Activated CD4-positive, alpha-beta memory T cell treated with anti-CD3 and anti-CD28 coated beads, Interleukin-2, amount 10 ng/mL, durations not matched to agents 7 days and 5 days (primary cell): ENCODE data around the gene OR6C75. TPM values are rescaled to one million over a fixed set of nuclear protein-coding genes. Genes with fewer than 3 reads are reported as not detected.
"Not testable (repeated sequence)": the region's sequence is repeated elsewhere in the genome, so short reads cannot be mapped to it uniquely, and the experiment has no call there.

Source experiments
- CTCF ChIA-PET: fragments of 350-600 bp; sonication (Branson Sonifier 250); formaldehyde crosslinking; loops from one replicate; lab custom pipeline; 2021; ENCODE audit warnings: antibody characterized with exemption, inconsistent platforms; lab: Charles Lee
- POLR2A ChIA-PET: fragments of 350-600 bp; sonication (Branson Sonifier 250); formaldehyde crosslinking; loops from one replicate; lab custom pipeline; 2021; ENCODE audit warnings: antibody characterized with exemption; lab: Charles Lee
- DNase-seq: peaks from one replicate; pipeline ENCODE4 v3.0.0-alpha.2; 2020
- H3K27ac Mint-ChIP-seq: one replicate; pipeline ENCODE4 v1.8.0; 2021; ENCODE audit warnings: mild to moderate bottlenecking, mixed read lengths
- H3K27me3 Mint-ChIP-seq: one replicate; pipeline ENCODE4 v1.8.0; 2021; ENCODE audit warnings: mixed read lengths
- H3K36me3 Mint-ChIP-seq: one replicate; pipeline ENCODE4 v1.8.0; 2021; ENCODE audit warnings: low read depth, mixed read lengths
- H3K4me1 Mint-ChIP-seq: one replicate; pipeline ENCODE4 v1.8.0; 2021; ENCODE audit warnings: mixed read lengths
- H3K4me3 Mint-ChIP-seq: one replicate; pipeline ENCODE4 v1.8.0; 2021; ENCODE audit warnings: mild to moderate bottlenecking, mixed read lengths
- H3K9me3 Mint-ChIP-seq: one replicate; pipeline ENCODE4 v1.8.0; 2021; ENCODE audit warnings: mixed read lengths
- total RNA-seq, 2 experiments: library from RNA; stranded (reverse); gene quantifications; one replicate each; pipeline ENCODE4 v1.2.3, GENCODE V29; 2021

OR6C75 gene
- total RNA-seq, result not detected

DNA sequence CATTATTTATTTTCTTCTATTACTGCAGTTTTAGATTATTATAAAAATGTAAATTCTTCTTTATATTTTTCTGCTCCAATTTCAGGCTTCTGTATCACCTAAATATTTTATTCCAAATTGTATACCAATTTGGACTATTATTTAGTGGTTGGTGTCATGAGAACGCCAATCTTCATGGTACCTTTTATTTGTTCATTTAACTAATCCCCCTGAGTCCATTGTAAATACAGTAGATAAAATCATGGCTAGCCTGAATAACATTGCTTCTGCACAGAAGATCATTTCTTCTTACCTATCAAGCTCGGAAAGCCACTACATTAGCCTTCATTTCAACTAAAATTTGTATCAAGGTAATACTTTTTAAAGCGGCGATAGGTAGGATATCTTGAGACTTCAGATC is at the start of gene OR6C75:
Gene OR6C75, plus strand, starts transcription at position 301 of the 400 bp plus-strand sequence. CDS start 2,136 bp downstream, outside the sequence.
- no peak within 1 kb of the TSS for H3K4me3 Mint-ChIP-seq
- ChIA-PET CTCF (no interaction called here), POLR2A (no interaction called here)
- DNase-seq, result no peak
- no peak within 1 kb of the TSS for H3K27ac Mint-ChIP-seq
- peaks cover 20% of the 10 kb centered on the region for H3K27me3 Mint-ChIP-seq
- H3K36me3 Mint-ChIP-seq, result no peaks in the 10 kb centered on the region
- no peaks in the 10 kb centered on the region for H3K4me1 Mint-ChIP-seq
- H3K9me3 Mint-ChIP-seq, result no peaks in the 10 kb centered on the region

- Mint-ChIP-seq H3K4me3 (no peak within 1 kb of the TSS), H3K4me1 (no peaks in the 10 kb centered on the region), H3K9me3 (no peaks in the 10 kb centered on the region), H3K27ac (no peak within 1 kb of the TSS), H3K27me3 (peaks cover 7% of the 10 kb centered on the region), H3K36me3 (no peaks in the 10 kb centered on the region)
- POLR2A ChIA-PET, result no interaction called here
- DNase-seq, result no peak
- CTCF ChIA-PET, result no interaction called here
These were observed 48.7 kb upstream of the OR6C75 start, which contains the start of gene OR6C1 for GRCh38 chr12:55314043-55314442. Gene OR6C1 (plus strand): TSS chr12:55314343. CDS start chr12:55320600, 6,257 bp downstream.

DNA sequence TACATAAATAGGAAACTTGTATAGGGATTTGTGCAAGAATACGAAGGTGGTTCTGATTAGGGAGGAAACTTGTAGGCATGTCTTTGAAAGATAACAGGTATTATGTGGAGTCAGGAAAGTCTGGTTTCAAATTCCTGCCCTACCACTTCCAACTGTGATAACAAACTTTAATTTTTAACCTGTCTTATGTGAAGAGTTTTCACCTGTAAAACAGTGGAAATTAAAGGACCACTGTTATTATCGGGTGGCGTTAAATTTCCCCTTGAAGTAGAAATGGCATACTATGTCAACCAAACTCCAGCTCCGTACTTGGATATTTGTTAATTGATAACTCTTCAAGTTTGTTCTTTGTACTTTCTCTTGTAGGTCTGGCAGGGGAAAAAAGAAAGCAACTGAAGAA is 42.6 kb upstream of the OR6C75 start:
- Mint-ChIP-seq H3K9me3 (no peaks in the 10 kb centered on the region), H3K27ac (no peak overlapping the region), H3K36me3 (no peaks in the 10 kb centered on the region), H3K27me3 (no peaks in the 10 kb centered on the region), H3K4me1 (no peaks in the 10 kb centered on the region), H3K4me3 (no peak overlapping the region)
- CTCF ChIA-PET, result no interaction called here
- POLR2A ChIA-PET, result no interaction called here
- DNase-seq, result no peak

- DNase-seq, H3K27me3 Mint-ChIP-seq, H3K4me1 Mint-ChIP-seq, H3K27ac Mint-ChIP-seq, POLR2A ChIA-PET, H3K9me3 Mint-ChIP-seq, H3K36me3 Mint-ChIP-seq, CTCF ChIA-PET, H3K4me3 Mint-ChIP-seq: not testable (repeated sequence)
These were observed 37.0 kb upstream of the OR6C75 start for GRCh38 chr12:55325801-55326200.

DNA sequence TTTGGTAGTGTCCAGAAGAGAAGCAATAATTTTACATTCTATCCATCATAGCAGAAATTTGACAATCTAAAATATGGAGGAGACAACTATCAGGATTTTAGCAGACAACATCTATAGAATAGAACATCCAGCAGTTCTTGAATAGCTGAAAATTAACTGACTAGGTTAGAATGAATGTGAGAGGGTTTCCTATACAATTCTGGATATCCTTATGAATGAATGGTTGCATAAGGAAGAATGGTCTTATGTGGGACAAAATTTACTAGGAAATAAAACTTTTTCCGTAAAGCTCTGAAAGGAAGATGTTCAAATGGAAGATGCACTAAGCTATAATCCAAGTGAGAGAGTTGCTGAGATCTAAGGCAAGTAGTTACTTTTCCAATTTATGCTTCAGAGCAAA is 32.3 kb upstream of the OR6C75 start, which contains the start of gene OR6C3:
Gene OR6C3, plus strand, starts transcription at position 301 of the 400 bp plus-strand sequence. CDS start 955 bp downstream, outside the sequence.
- H3K27ac Mint-ChIP-seq, result no peak within 1 kb of the TSS
- H3K4me1 Mint-ChIP-seq, result no peaks in the 10 kb centered on the region
- ChIA-PET POLR2A (no interaction called here), CTCF (no interaction called here)
- H3K9me3 Mint-ChIP-seq, result no peaks in the 10 kb centered on the region
- DNase-seq, result no peak
- H3K4me3 Mint-ChIP-seq, result no peak within 1 kb of the TSS
- H3K27me3 Mint-ChIP-seq, result peaks cover 4% of the 10 kb centered on the region
- H3K36me3 Mint-ChIP-seq, result no peaks in the 10 kb centered on the region

GRCh38 chr12:55336002-55336401 is 26.8 kb upstream of the OR6C75 start:
- no peak overlapping the region for H3K4me3 Mint-ChIP-seq
- no peaks in the 10 kb centered on the region for H3K36me3 Mint-ChIP-seq
- no peak for DNase-seq
- CTCF ChIA-PET, result no interaction called here
- POLR2A ChIA-PET, result no interaction called here
- H3K9me3 Mint-ChIP-seq, result no peaks in the 10 kb centered on the region
- no peak overlapping the region for H3K27ac Mint-ChIP-seq
- H3K4me1 Mint-ChIP-seq, result no peaks in the 10 kb centered on the region
- H3K27me3 Mint-ChIP-seq, result peaks cover 7% of the 10 kb centered on the region

- H3K9me3 Mint-ChIP-seq, DNase-seq, POLR2A ChIA-PET, H3K36me3 Mint-ChIP-seq, H3K27me3 Mint-ChIP-seq, H3K27ac Mint-ChIP-seq, H3K4me3 Mint-ChIP-seq, H3K4me1 Mint-ChIP-seq, CTCF ChIA-PET: not testable (repeated sequence)
These were observed 7.4 kb upstream of the OR6C75 start for GRCh38 chr12:55355338-55355737.

DNA sequence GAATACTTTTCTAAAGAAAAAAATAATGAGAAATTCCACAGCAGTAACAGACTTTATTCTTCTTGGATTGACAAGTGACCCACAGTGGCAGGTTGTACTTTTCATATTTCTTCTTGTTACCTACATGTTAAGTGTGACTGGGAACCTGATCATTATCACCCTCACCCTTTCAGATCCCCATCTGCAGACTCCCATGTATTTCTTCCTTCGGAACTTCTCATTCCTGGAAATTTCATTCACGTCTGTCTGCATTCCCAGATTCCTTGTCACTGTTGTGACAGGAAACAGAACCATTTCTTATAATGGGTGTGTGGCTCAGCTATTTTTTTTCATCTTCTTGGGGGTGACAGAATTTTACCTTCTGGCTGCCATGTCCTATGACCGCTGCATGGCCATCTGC is 2.3 kb downstream of the OR6C75 start:
- CTCF ChIA-PET, result no interaction called here
- no peaks in the 10 kb centered on the region for H3K36me3 Mint-ChIP-seq
- H3K27ac Mint-ChIP-seq, result no peak overlapping the region
- H3K4me3 Mint-ChIP-seq, result no peak overlapping the region
- POLR2A ChIA-PET, result no interaction called here
- DNase-seq, result no peak
- no peaks in the 10 kb centered on the region for H3K9me3 Mint-ChIP-seq
- no peaks in the 10 kb centered on the region for H3K4me1 Mint-ChIP-seq
- peaks cover 15% of the 10 kb centered on the region for H3K27me3 Mint-ChIP-seq

DNA sequence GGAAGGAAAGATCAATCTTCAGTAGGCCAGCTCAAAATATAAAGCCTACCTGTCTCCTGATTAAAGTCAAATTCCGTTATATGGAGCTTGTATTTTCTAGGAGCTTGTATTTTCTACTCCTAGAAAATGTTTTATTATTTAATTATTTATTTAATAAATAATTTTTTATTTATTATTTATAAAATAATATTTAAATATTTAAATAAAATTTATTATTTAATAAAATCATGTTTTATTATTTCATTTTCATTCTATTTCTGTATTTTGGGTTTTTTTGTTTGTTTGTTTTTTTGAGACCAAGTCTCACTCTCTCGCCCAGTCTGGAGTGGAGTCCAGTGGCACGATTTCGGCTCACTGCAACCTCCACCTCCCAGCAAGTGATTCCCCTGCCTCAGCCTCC is 9.7 kb downstream of the OR6C75 start:
- POLR2A ChIA-PET, result no interaction called here
- H3K27me3 Mint-ChIP-seq, result peaks cover 3% of the 10 kb centered on the region
- no peak overlapping the region for H3K4me3 Mint-ChIP-seq
- DNase-seq, result no peak
- no peaks in the 10 kb centered on the region for H3K9me3 Mint-ChIP-seq
- CTCF ChIA-PET, result no interaction called here
- no peaks in the 10 kb centered on the region for H3K4me1 Mint-ChIP-seq
- no peak overlapping the region for H3K27ac Mint-ChIP-seq
- H3K36me3 Mint-ChIP-seq, result no peaks in the 10 kb centered on the region

DNA sequence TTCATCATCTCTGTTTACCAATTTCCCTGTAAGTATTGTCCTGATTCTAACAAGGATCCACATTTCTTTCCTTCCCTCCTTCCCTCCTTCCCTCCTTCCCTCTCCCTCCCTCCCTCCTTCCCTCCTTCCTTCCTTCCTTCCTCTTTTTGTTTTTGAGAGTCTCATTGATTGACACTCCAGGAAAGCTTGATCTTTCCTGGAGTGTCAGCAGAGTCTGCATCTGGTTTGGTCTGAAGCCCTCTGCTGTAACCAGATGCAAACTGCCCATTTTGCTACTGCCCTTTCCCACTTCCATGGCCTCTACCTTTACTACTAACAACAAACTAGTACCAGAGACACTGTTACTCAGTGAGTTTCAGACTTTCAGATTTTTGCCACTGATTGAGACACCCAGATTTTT is 23.1 kb downstream of the OR6C75 start:
- H3K9me3 Mint-ChIP-seq, result no peaks in the 10 kb centered on the region
- H3K36me3 Mint-ChIP-seq, result no peaks in the 10 kb centered on the region
- no peak overlapping the region for H3K27ac Mint-ChIP-seq
- DNase-seq, result no peak
- ChIA-PET CTCF (no interaction called here), POLR2A (no interaction called here)
- H3K4me3 Mint-ChIP-seq, result no peak overlapping the region
- H3K4me1 Mint-ChIP-seq, result no peaks in the 10 kb centered on the region
- peaks cover 4% of the 10 kb centered on the region for H3K27me3 Mint-ChIP-seq

- H3K27ac Mint-ChIP-seq, result no peak overlapping the region
- CTCF ChIA-PET, result no interaction called here
- POLR2A ChIA-PET, result no interaction called here
These were observed 29.4 kb downstream of the OR6C75 start for GRCh38 chr12:55392032-55392795.

DNA sequence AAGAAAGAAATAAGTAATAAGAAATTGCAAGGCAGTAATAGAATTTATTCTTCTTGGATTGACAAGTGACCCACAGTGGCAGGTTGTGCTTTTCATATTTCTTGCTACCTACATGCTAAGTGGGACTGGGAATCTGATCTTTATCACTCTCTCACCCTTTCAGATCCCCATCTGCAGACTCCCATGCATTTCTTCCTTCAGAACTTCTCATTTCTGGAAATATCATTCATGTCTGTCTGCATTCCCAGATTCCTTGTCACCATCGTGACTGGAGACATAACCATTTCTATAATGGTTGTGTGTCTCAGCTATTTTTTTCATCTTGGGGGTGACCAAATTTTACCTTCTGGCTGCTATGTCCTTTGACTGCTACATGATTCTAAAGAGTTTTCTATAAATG is 33.6 kb downstream of the OR6C75 start:
- H3K4me1 Mint-ChIP-seq, result no peaks in the 10 kb centered on the region
- H3K36me3 Mint-ChIP-seq, result no peaks in the 10 kb centered on the region
- H3K4me3 Mint-ChIP-seq, result no peak overlapping the region
- POLR2A ChIA-PET, result no interaction called here
- peaks cover 14% of the 10 kb centered on the region for H3K27me3 Mint-ChIP-seq
- H3K27ac Mint-ChIP-seq, result no peak overlapping the region
- CTCF ChIA-PET, result no interaction called here
- no peaks in the 10 kb centered on the region for H3K9me3 Mint-ChIP-seq
- no peak for DNase-seq

More at GRCh38 chr12:55392032-55392795, 29.4 kb downstream of the OR6C75 start:
- no peaks in the 10 kb centered on the region for H3K9me3 Mint-ChIP-seq
- H3K4me1 Mint-ChIP-seq, result no peaks in the 10 kb centered on the region
- H3K36me3 Mint-ChIP-seq, result no peaks in the 10 kb centered on the region
- H3K27me3 Mint-ChIP-seq, result peaks cover 5% of the 10 kb centered on the region
- no peak for DNase-seq
- no peak overlapping the region for H3K4me3 Mint-ChIP-seq

DNA sequence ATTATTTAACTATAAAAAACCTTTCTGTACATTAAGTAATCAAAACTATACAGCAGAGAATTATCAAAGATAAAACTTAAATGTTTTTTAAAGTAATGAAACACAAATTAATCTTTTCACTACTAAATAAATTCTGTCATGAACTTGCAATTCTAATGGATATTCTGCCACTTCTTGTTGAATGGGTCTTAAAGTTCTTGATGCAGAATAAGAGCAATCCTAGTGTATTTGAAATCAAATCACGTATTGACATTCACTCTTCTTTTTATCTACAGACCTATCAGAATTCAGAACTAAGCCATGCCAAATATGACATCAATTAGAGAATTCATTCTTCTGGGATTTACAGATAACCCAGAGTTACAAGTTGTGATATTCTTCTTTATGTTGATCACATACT is 37.5 kb downstream of the OR6C75 start, which contains the start of gene OR6C65:
Gene OR6C65, plus strand, starts transcription at position 301 of the 400 bp plus-strand sequence. Its CDS starts 0 bp downstream, at position 301.
- no peak within 1 kb of the TSS for H3K27ac Mint-ChIP-seq
- H3K27me3 Mint-ChIP-seq, result peaks cover 24% of the 10 kb centered on the region
- DNase-seq, result no peak
- no peaks in the 10 kb centered on the region for H3K9me3 Mint-ChIP-seq
- H3K4me3 Mint-ChIP-seq, result no peak within 1 kb of the TSS
- no peaks in the 10 kb centered on the region for H3K4me1 Mint-ChIP-seq
- CTCF ChIA-PET, result no interaction called here
- POLR2A ChIA-PET, result no interaction called here
- H3K36me3 Mint-ChIP-seq, result no peaks in the 10 kb centered on the region

- POLR2A ChIA-PET, result no interaction called here
- Mint-ChIP-seq H3K27ac (no peak overlapping the region), H3K27me3 (peaks cover 19% of the 10 kb centered on the region), H3K36me3 (no peaks in the 10 kb centered on the region), H3K4me3 (no peak overlapping the region), H3K4me1 (no peaks in the 10 kb centered on the region), H3K9me3 (no peaks in the 10 kb centered on the region)
- no peak for DNase-seq
- CTCF ChIA-PET, result no interaction called here
These were observed 45.1 kb downstream of the OR6C75 start for GRCh38 chr12:55407866-55408265.
